ENCODE data around the gene TCOF1.
A peak's percentile ranks its signal among the peaks of the same experiment; 100 is the strongest.

The TCOF1 gene

DNA sequence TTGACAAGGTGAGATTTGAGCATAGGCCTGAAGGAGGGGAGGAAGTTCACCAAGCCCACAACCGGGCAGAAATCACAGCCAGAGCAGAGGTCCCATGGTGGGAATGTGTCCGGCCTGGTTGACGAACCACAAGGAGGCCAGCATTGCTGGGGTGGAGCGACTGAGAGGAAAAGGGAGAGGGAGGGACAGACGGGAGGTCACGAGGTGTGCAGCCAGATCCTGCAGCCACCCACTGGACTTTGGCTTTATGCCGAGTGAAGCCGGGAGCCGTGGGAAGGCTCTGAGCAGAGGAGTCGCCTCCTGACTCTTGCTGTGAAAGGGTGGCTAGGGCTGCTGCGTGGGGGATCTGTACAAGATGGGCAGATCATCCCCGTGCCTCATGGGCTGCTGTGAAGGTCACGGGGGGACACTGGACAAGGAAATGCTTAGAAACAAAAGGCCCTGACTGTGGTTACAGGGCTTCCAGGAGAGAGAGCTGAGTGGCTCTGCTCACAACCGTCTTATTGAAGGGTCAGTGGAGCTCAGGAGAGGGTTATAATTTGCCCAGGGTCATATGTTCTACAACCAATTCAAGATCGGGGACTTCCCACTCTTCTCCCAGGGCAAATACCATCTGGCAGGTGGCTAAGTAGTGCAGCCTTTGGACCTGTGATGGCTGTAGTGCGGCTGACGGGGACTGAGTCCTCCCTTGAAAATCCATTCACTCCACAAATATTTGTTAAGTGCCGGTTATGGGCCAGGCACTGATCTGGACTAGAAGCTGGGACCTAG is 70.8 kb downstream of the TCOF1 start:
- DNase-seq (ENCODE audit: low spot score), result peak; percentile 65

GRCh38 chr5:150428978-150429377 is 71.5 kb downstream of the TCOF1 start:
- no peak for DNase-seq (ENCODE audit: low spot score)

GRCh38 chr5:150429410-150429873 is 71.9 kb downstream of the TCOF1 start:
- no peak for DNase-seq (ENCODE audit: low spot score)

- no peak for DNase-seq (ENCODE audit: low spot score)
Observed at GRCh38 chr5:150431048-150431447, 73.6 kb downstream of the TCOF1 start.

- no peak for DNase-seq (ENCODE audit: low spot score)
Observed at GRCh38 chr5:150431574-150431973, 74.1 kb downstream of the TCOF1 start.

- no peak for DNase-seq (ENCODE audit: low spot score)
Observed at GRCh38 chr5:150434464-150434863, 77.0 kb downstream of the TCOF1 start.

DNA sequence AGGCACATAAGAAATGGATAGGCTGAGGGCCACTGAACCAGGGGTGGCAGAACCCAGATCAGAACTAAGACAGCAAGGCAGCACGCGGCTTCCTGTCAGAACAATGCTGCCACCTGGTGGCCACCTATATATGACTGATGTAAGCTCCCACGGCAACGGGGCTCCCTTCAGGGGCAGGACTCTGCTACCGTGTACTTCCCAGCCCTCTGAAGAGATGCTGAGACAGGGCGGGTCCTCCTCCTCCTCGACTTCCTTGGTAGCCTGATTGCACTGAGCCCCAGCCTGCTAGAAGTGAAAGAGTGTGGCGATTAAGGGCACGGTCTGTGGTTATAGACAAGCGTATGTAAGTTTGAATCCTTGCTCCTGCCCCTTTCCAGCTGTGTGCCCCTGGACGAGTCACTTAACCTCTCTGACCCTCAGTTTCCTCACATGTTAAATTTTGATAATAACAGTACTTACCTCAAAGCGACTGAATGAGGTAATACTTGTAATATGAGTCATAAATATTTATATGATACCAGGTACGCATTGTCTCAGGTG is 78.7 kb downstream of the TCOF1 start:
- DNase-seq (ENCODE audit: low spot score), result peak; percentile 87

GRCh38 chr5:150438873-150439546 is 81.5 kb downstream of the TCOF1 start:
- no peak for DNase-seq (ENCODE audit: low spot score)

GRCh38 chr5:150440948-150441812 is 83.7 kb downstream of the TCOF1 start:
- DNase-seq (ENCODE audit: low spot score), result no peak

DNA sequence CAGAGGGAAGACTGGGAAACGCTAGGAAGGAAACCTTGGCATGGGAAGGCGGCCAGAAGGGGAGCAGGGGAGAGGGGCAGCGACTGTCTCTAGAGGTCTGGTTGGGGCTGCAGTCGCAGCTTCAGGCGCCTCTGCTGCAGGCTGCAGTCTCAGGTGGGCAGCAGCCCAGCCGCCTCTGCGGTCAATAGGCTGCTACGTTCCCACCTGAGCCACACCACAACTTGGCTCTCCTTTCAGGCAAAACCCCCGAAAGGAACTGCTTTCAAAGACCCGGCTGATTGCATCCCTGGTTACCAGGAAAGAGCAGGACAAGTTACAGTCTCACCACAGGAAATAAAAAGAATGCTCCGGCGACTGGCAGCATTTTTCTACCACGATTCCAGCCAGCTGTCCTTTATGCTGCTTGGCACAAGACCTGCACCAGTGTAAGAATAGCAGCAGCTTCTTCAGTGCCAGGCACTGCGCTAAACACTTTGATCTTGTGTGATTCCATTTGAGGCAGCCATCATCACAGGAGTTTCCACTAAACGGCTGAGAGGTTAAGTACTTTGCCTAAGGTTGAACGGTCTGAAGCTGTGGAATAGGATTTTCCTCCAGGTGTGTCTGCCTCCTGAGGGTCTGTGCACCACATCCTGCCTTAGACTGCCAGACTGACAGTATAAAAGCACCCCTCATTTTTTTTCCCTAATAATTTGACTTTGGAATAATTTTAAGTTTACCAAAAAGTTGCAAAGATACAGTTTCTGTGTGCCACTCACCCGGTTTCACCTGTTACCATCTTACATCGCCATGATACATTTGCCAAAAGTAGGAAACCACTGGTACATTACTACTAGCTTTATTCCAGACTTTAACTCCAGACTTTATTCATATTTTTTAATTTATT is 84.6 kb downstream of the TCOF1 start:
- DNase-seq (ENCODE audit: low spot score), result peak; percentile 48

GRCh38 chr5:150442699-150443080 is 85.2 kb downstream of the TCOF1 start:
- DNase-seq (ENCODE audit: low spot score), result no peak

DNA sequence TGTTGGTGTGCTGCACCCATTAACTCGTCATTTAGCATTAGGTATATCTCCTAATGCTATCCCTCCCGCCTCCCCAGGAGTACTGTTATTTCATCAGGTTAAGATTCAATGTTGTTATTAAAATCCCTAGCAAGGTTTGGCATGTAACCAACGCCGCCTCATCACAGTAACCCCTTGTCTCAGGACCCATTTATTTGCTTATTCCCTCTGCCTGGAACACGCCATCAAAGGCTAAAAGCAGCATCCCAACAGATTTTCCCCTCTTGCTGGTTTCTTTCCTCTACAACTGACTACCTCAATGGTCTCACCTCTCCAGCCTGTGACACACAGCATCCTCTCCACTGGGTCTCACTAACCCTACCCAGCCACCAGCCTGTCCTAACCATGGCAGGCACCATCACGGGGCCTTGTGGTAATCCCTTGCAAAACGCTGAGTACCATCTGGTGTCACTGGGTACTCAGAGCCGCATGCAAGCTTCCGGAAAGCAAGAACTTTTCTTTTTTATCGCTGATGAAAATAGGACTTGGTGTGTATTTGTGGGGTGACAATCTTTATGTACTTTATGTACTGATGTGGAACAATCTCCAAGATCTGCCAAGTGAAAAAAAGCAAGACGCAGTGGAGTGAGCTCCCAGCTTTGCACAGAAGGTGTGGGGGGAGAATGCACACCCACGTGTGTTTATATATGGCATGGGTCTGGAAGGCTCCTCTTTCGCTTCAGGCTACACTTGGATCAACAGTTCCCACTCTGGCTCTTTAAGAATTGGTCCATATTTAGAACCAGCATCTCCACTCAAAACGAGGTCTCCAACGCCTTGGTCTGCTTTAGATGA is 86.0 kb downstream of the TCOF1 start:
- no peak for DNase-seq (ENCODE audit: low spot score)

DNA sequence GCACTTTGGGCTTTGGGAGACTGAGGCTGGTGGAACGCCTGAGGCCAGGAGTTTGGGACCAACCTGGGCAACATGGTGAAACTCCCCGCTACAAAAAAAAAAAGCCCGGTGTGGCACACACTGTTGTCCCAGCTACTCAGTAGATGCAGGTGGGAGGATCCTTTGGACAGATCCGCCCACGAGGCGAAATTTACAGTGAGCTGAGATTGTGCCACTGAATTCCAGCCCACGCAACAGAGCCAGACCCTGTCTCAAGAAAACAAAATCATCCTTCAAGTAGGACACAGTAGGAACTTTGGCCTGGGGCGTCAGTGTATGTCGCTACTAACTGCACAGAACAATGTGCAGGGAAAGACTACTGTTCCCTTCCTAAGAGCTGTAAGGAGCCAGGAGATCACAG is 87.3 kb downstream of the TCOF1 start:
- no peak for DNase-seq (ENCODE audit: low spot score)

GRCh38 chr5:150446088-150446487 is 88.6 kb downstream of the TCOF1 start:
- no peak for DNase-seq (ENCODE audit: low spot score)

GRCh38 chr5:150446583-150446982 is 89.1 kb downstream of the TCOF1 start:
- DNase-seq (ENCODE audit: low spot score), result no peak

GRCh38 chr5:150447188-150447587 is 89.7 kb downstream of the TCOF1 start:
- no peak for DNase-seq (ENCODE audit: low spot score)

DNA sequence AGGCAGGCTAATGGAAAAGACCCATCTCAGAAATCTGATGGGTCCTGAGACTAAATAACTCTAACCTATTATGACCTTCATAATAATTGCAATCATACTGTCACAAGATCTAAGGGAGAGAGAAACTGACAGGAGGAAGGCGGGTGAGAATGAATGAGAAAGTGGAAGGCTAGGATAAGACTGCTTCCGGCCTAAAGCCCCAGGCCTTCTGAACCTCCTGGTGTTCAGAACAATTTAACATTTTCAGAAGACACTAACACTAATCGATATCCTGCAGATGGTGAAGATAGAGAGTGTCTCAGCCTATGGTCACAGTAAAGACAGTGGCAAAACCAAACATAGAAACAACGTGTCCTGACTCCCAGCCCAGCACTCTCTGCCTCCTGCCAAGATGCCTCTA is 90.8 kb downstream of the TCOF1 start:
- no peak for DNase-seq (ENCODE audit: low spot score)

- peak; percentile 25 for DNase-seq (ENCODE audit: low spot score)
Observed at GRCh38 chr5:150448952-150449516, 91.5 kb downstream of the TCOF1 start.
